Endodermal cell (in vitro differentiated cells): Measurements from ENCODE around the gene CLSTN1. TPM values are rescaled to one million over a fixed set of nuclear protein-coding genes. Genes with fewer than 3 reads are reported as not detected.

Experiments used
- DNase-seq: peaks from one replicate; pipeline ENCODE4 v3.0.0-alpha.2; 2017
- H3K27ac ChIP-seq: 2 replicates; pipeline ENCODE4 v1.5.1; 2013; ENCODE audit warnings: mild to moderate bottlenecking, low read depth, low read length, moderate library complexity
- H3K27me3 ChIP-seq: 2 replicates; pipeline ENCODE4 v1.6.1; 2013; ENCODE audit warnings: mild to moderate bottlenecking, low read length, moderate library complexity; ENCODE audit not compliant: insufficient read depth, control insufficient read depth, poor library complexity, severe bottlenecking
- H3K36me3 ChIP-seq: 2 replicates; pipeline ENCODE4 v1.7.0; 2013; ENCODE audit warnings: mild to moderate bottlenecking, low read length, moderate library complexity; ENCODE audit not compliant: control insufficient read depth, insufficient read depth
- H3K4me1 ChIP-seq: one replicate; pipeline ENCODE4 v1.7.0; 2013; ENCODE audit warnings: low read length; ENCODE audit not compliant: control insufficient read depth, insufficient read depth
- H3K4me3 ChIP-seq: 2 replicates; pipeline ENCODE4 v1.5.1; 2013; ENCODE audit warnings: mild to moderate bottlenecking, low read length, moderate library complexity
- H3K9ac ChIP-seq: 2 replicates; pipeline ENCODE4 v1.6.1; 2013; ENCODE audit warnings: mild to moderate bottlenecking, low read length, moderate library complexity; ENCODE audit not compliant: poor library complexity, severe bottlenecking; ENCODE audit errors: extremely low read depth
- H3K9me3 ChIP-seq: 2 replicates; pipeline ENCODE4 v1.6.1; 2013; ENCODE audit warnings: mild to moderate bottlenecking, low read length, moderate library complexity; ENCODE audit not compliant: control insufficient read depth
- H3K27ac Mint-ChIP-seq: 2 replicates; pipeline ENCODE4 v1.8.0; 2020; ENCODE audit warnings: mixed read lengths
- H3K27me3 Mint-ChIP-seq: 2 replicates; pipeline ENCODE4 v1.8.0; 2021; ENCODE audit warnings: mild to moderate bottlenecking, mixed read lengths; ENCODE audit not compliant: insufficient read depth
- H3K36me3 Mint-ChIP-seq: 2 replicates; pipeline ENCODE4 v1.8.0; 2020; ENCODE audit warnings: low read depth, mixed read lengths
- H3K4me1 Mint-ChIP-seq: 2 replicates; pipeline ENCODE4 v1.8.0; 2020; ENCODE audit warnings: mixed read lengths
- H3K4me3 Mint-ChIP-seq: 2 replicates; pipeline ENCODE4 v1.8.0; 2020; ENCODE audit warnings: mild to moderate bottlenecking, moderate library complexity, mixed read lengths
- H3K9me3 Mint-ChIP-seq: 2 replicates; pipeline ENCODE4 v1.8.0; 2020; ENCODE audit warnings: mild to moderate bottlenecking, mixed read lengths
- WGBS, 2 experiments: methylation state at CpG; one replicate each; pipeline versions ENCODE4 v1.1.5 to v1.1.7; 2013; ENCODE audit warnings: missing lambda C conversion rate in 2 of 2, mixed read lengths in 1 of 2; ENCODE audit not compliant: insufficient coverage in 1 of 2, insufficient read length in 1 of 2; 5-methylcytosine and 5-hydroxymethylcytosine counted together
- total RNA-seq, 2 donors: library from RNA; stranded (reverse); fragmentation: NEBNext Ultra II Directional in 1 of 2; extraction: Animal tissue kit (Norgen Biotek cat#: 25700) in 1 of 2; gene quantifications; 2 replicates in 1 of 2; 3 replicates in 1 of 2; pipeline ENCODE4 v1.2.1, GENCODE V29; 2021
- TF ChIP-seq, protein P1 (sequence below): fragments of 200-600 bp; sonication (generic); conservative IDR thresholded peaks from 2 replicates; pipeline ENCODE4 v1.5.0; 2021; ENCODE audit warnings: antibody characterized with exemption, mild to moderate bottlenecking

Gene CLSTN1
- total RNA-seq, 2 donors from 2014 or later, result 96.6 to 116 TPM

DNA sequence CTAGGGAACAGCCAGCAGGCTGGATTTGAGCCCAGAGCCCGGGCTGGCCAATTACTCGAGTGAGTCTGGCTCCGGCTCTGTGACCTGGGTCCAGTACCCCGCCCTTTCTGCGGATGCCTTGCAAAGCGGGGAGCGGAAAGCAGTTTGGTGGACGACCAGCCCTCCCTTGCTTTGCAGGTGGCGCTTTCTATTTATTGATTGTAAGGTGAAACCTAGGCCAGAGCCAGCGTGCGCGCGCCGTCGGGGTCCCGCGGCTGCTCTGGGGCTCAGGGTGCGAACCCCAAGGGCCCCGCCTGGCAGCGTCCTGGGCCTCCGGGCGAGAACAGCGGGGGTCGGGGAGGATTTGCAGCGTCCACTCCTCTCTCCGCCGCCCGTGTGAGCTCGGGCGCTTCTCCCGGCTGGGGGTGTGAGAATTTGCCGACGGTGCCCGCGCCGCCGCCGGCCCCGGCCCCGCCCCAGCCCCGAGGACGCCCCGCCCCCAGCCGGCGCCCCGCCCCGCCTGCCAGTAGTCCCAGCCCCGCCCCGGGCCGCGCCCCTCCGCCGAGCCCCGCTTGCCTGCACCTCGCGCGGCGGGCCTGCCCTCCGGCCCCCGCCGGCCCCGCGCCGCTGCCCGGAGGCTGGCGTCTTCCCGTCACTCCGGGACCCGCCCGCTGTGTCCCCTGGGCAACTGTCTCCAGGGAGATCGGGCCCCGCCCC, 134.6 kb downstream of the CLSTN1 start:
- Histone ChIP-seq H3K27ac (no peak overlapping the region), H3K4me3 (peak overlapping the region; percentile 66), H3K9ac (no peak overlapping the region), H3K27me3 (peaks cover 36% of the 10 kb centered on the region), H3K4me1 (peaks cover 3% of the 10 kb centered on the region), H3K9me3 (no peaks in the 10 kb centered on the region), H3K36me3 (no peaks in the 10 kb centered on the region)
- 1% methylated on average over 25 to 72 of the region's 72 CpGs for WGBS, 2 experiments
- H3K36me3 Mint-ChIP-seq, result no peaks in the 10 kb centered on the region
- H3K9me3 Mint-ChIP-seq, result no peaks in the 10 kb centered on the region
- no peak overlapping the region for H3K27ac Mint-ChIP-seq
- TF ChIP-seq, protein P1, sequence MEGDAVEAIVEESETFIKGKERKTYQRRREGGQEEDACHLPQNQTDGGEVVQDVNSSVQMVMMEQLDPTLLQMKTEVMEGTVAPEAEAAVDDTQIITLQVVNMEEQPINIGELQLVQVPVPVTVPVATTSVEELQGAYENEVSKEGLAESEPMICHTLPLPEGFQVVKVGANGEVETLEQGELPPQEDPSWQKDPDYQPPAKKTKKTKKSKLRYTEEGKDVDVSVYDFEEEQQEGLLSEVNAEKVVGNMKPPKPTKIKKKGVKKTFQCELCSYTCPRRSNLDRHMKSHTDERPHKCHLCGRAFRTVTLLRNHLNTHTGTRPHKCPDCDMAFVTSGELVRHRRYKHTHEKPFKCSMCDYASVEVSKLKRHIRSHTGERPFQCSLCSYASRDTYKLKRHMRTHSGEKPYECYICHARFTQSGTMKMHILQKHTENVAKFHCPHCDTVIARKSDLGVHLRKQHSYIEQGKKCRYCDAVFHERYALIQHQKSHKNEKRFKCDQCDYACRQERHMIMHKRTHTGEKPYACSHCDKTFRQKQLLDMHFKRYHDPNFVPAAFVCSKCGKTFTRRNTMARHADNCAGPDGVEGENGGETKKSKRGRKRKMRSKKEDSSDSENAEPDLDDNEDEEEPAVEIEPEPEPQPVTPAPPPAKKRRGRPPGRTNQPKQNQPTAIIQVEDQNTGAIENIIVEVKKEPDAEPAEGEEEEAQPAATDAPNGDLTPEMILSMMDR, result no peak
- peak; percentile 97 for DNase-seq
- peaks cover 33% of the 10 kb centered on the region for H3K27me3 Mint-ChIP-seq
- peak overlapping the region; percentile 75 for H3K4me3 Mint-ChIP-seq
- peaks cover 15% of the 10 kb centered on the region for H3K4me1 Mint-ChIP-seq

DNA sequence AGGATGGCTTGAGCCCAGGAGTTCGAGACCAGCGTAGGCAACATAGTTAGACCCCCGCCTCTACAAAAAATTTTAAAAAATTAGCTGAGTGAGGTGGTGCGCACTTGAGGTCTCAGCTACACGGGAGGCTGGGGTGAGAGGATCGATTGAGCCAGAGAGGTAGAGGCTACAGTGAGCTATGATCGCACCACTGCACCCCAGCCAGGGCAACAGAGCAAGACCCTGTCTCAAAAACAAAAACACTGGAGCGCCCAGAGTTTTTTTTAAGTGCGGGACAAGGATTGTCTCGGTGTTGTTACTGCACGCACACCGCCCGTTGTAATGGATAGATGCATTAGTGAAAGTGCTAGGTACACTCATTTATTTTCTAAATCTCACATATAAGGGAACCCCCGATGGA, 135.2 kb downstream of the CLSTN1 start:
- H3K9ac ChIP-seq, result no peak overlapping the region
- peak overlapping the region; percentile 72 for H3K4me3 Mint-ChIP-seq
- peaks cover 11% of the 10 kb centered on the region for H3K4me1 Mint-ChIP-seq
- TF ChIP-seq, protein P1, result no peak
- no peaks in the 10 kb centered on the region for H3K9me3 Mint-ChIP-seq
- H3K4me1 ChIP-seq, result peaks cover 3% of the 10 kb centered on the region
- no peaks in the 10 kb centered on the region for H3K36me3 ChIP-seq
- no peaks in the 10 kb centered on the region for H3K9me3 ChIP-seq
- no peak overlapping the region for H3K27ac ChIP-seq
- 45 to 49% methylated on average over 5 to 14 of the region's 14 CpGs for WGBS, 2 experiments
- DNase-seq, result no peak
- peaks cover 33% of the 10 kb centered on the region for H3K27me3 Mint-ChIP-seq
- H3K4me3 ChIP-seq, result peak overlapping the region; percentile 66
- no peak overlapping the region for H3K27ac Mint-ChIP-seq
- peaks cover 2% of the 10 kb centered on the region for H3K36me3 Mint-ChIP-seq
- H3K27me3 ChIP-seq, result peaks cover 36% of the 10 kb centered on the region

DNA sequence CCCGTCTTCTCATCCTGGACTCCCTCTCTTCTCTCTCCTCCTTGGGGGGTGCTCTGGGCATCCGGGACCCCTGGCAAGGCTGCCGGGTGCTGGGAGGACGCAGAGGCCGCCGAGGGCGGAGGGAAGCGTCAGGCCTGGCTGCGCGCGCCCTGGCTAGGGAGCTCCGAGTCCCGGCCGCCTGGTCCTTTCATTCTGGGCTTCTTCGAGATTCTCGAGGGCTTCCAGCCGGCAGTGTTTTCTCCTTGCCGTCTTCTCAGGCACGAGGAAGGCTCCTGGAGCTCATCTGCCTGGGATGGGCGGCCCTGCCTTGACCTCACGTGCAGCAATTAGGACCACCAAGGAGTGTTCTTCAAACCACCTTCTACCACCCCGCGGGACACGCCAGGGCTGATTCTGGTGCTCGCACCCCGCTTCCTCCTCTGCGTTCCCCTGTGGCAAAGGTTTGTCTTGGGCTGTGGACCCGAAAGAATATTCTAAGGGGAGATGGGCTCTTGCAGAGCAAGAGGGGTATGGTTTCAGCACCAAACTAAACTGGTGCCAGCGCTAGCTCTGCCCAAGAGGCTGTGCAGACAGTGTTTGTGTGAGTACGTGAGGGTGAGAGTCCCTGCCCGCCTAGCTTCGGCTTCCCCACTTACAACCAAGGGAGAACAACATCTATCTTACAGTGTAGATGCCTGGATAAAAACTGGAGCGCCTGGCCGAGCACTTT, 135.7 kb downstream of the CLSTN1 start:
- no peaks in the 10 kb centered on the region for H3K9me3 ChIP-seq
- no peak overlapping the region for H3K27ac ChIP-seq
- H3K4me3 ChIP-seq, result peak overlapping the region; percentile 89
- peaks cover 36% of the 10 kb centered on the region for H3K27me3 ChIP-seq
- WGBS, 2 experiments, result 4 to 8% methylated on average over 12 to 34 of the region's 34 CpGs
- no peaks in the 10 kb centered on the region for H3K9me3 Mint-ChIP-seq
- peaks cover 33% of the 10 kb centered on the region for H3K27me3 Mint-ChIP-seq
- peaks cover 11% of the 10 kb centered on the region for H3K4me1 Mint-ChIP-seq
- DNase-seq, result peak; percentile 81
- H3K36me3 ChIP-seq, result no peaks in the 10 kb centered on the region
- no peak overlapping the region for H3K27ac Mint-ChIP-seq
- H3K9ac ChIP-seq, result no peak overlapping the region
- peak overlapping the region; percentile 72 for H3K4me3 Mint-ChIP-seq
- H3K4me1 ChIP-seq, result peaks cover 3% of the 10 kb centered on the region
- peaks cover 5% of the 10 kb centered on the region for H3K36me3 Mint-ChIP-seq
- TF ChIP-seq, protein P1, result no peak
